ENCODE measurements around the gene BCKDK.
"Not testable (repeated sequence)": the region's sequence is repeated elsewhere in the genome, so short reads cannot be mapped to it uniquely, and the experiment has no call there.

- TF ChIP-seq POLR2AphosphoS5 (IDR thresholded peaks at IDR 0.05; ENCODE audit: low read depth, low read length); CTCF (IDR thresholded peaks at IDR 0.05); REST (IDR thresholded peaks at IDR 0.05; ENCODE audit: insufficient read depth in 1 of 2, low read depth in 2 of 2, low read length in 1 of 2); SIN3A (IDR thresholded peaks at IDR 0.05; ENCODE audit: borderline replicate concordance, insufficient read depth, low read depth, low read length); TCF7L2 (IDR thresholded peaks at IDR 0.05; ENCODE audit: low read depth, low read length): not testable (repeated sequence)
Observed at GRCh38 chr16:31141071-31141469, 32.9 kb downstream of the BCKDK start.
